K562 (cell line): ENCODE data around the gene HDAC10. TPM values are rescaled to one million over a fixed set of nuclear protein-coding genes. Genes with fewer than 3 reads are reported as not detected.

Experiments
- ATAC-seq: fragments of 200-7000 bp; cut with Tn5 transposase; 3 replicates; pipeline ENCODE4 v1.9.1; 2020; ENCODE audit warnings: moderate library complexity
- BruUV-seq: library from RNA; stranded (reverse); fragments of 400-500 nt; replicated peaks from 2 replicates; lab custom pipeline; 2021; lab: Mats Ljungman, UMichigan
- CTCF ChIA-PET: fragments of 300-600 bp; formaldehyde crosslinking; extraction: SDS; loops from one replicate; lab custom pipeline; 2021; ENCODE audit warnings: low intra/inter-chr PET ratio; lab: Yijun Ruan, JAX
- POLR2A ChIA-PET: fragments of 300-600, 350-650 bp; sonication (Branson Sonifier 250); formaldehyde crosslinking; extraction: SDS; loops from one replicate; lab custom pipeline; 2021; ENCODE audit warnings: antibody characterized with exemption, inconsistent platforms; lab: Yijun Ruan, JAX
- DNase-seq, 4 experiments: peaks; one replicate each; pipeline versions ENCODE4 v3.0.0 to v3.0.0-alpha.2; 2011 to 2018; ENCODE audit warnings: low spot score in 3 of 4, mixed read lengths in 3 of 4; ENCODE audit errors: extremely low read depth in 1 of 4
- FAIRE-seq: peaks from 2 replicates; lab custom pipeline; 2011; peaks lifted over from hg19 to GRCh38; lab: Jason Lieb, UNC
- H2AFZ ChIP-seq: 2 replicates; pipeline ENCODE4 v1.6.0; 2011; ENCODE audit warnings: low read depth, low read length, control low read depth, inconsistent platforms
- H3K27ac ChIP-seq: fragments of 200-600 bp; 3 replicates; pipeline ENCODE4 v1.8.0; 2011; ENCODE audit warnings: low read depth, mild to moderate bottlenecking, control low read depth, inconsistent platforms, low read length, moderate library complexity, mixed read lengths; ENCODE audit errors: extremely low read depth
- H3K27me3 ChIP-seq, 2 experiments: fragments of 300-600 bp in 1 of 2; 2 replicates in 1 of 2; 3 replicates in 1 of 2; pipeline versions ENCODE4 v1.6.0 to v1.8.0; 2011; ENCODE audit warnings: inconsistent platforms in 2 of 2, low read length in 2 of 2, mild to moderate bottlenecking in 1 of 2, mixed read lengths in 1 of 2, moderate library complexity in 1 of 2; ENCODE audit not compliant: control insufficient read depth in 2 of 2, insufficient read depth in 2 of 2
- H3K36me3 ChIP-seq: fragments of 300-600 bp; 3 replicates; pipeline ENCODE4 v1.8.0; 2011; ENCODE audit warnings: mild to moderate bottlenecking, low read length, inconsistent platforms; ENCODE audit not compliant: control insufficient read depth, insufficient read depth
- H3K4me1 ChIP-seq, 2 experiments: fragments of 200-600 bp in 1 of 2; replicated peaks in 1 of 2; 2 replicates in 1 of 2; 3 replicates in 1 of 2; pipeline versions ENCODE4 v1.5.1 to v1.8.0; 2011; ENCODE audit warnings: inconsistent platforms in 2 of 2, low read length in 2 of 2, mild to moderate bottlenecking in 1 of 2, mixed read lengths in 1 of 2, moderate library complexity in 1 of 2; ENCODE audit not compliant: control insufficient read depth in 2 of 2, insufficient read depth in 2 of 2
- H3K4me2 ChIP-seq: 2 replicates; pipeline ENCODE4 v1.6.1; 2011; ENCODE audit warnings: low read length, control low read depth, inconsistent platforms, mixed read lengths; ENCODE audit not compliant: insufficient read depth
- H3K4me3 ChIP-seq: fragments of 200-600 bp; sonication (generic), shearing (Covaris generic); 2 replicates; pipeline ENCODE4 v1.5.1; 2016; ENCODE audit warnings: control low read depth, inconsistent platforms
- H3K79me2 ChIP-seq: fragments of 200-600 bp; 3 replicates; pipeline ENCODE4 v1.8.0; 2011; ENCODE audit warnings: low read length, inconsistent platforms; ENCODE audit not compliant: control insufficient read depth, insufficient read depth
- H3K9ac ChIP-seq, 2 experiments: 2 replicates each; pipeline versions ENCODE4 v1.6.0 to v1.6.1; 2011; ENCODE audit warnings: low read depth in 2 of 2, low read length in 2 of 2, control low read depth in 1 of 2, inconsistent platforms in 1 of 2, mild to moderate bottlenecking in 1 of 2, mixed read lengths in 1 of 2; ENCODE audit not compliant: insufficient read depth in 1 of 2
- H3K9me1 ChIP-seq: one replicate; pipeline ENCODE4 v1.6.0; 2011; ENCODE audit warnings: inconsistent platforms, mild to moderate bottlenecking, low read length, moderate library complexity; ENCODE audit not compliant: control insufficient read depth, insufficient read depth
- H3K9me3 ChIP-seq: replicated peaks from 2 replicates; pipeline ENCODE4 v1.5.1; 2011; ENCODE audit warnings: low read depth, low read length, inconsistent platforms; ENCODE audit not compliant: control insufficient read depth, insufficient read depth
- H4K20me1 ChIP-seq: replicated peaks from 2 replicates; pipeline ENCODE4 v1.6.1; 2011; ENCODE audit warnings: low read length, inconsistent platforms, mixed read lengths; ENCODE audit not compliant: control insufficient read depth, insufficient read depth
- JUND ChIP-seq, 2 experiments: IDR thresholded peaks; 2 replicates in 1 of 2; 3 replicates in 1 of 2; pipeline ENCODE4 v1.6.1; 2011; ENCODE audit warnings: borderline replicate concordance in 2 of 2, low read depth in 2 of 2, low read length in 2 of 2, improper control_type of control experiment in 1 of 2, missing biosample characterization in 1 of 2, missing genetic modification characterization in 1 of 2, missing genetic modification reagents in 1 of 2
- POLR2G ChIP-seq: fragments of 200-400 bp; formaldehyde crosslinking; IDR thresholded peaks from 2 replicates; pipeline ENCODE4 v1.6.1; 2017; ENCODE audit warnings: low read depth, mild to moderate bottlenecking, antibody characterized with exemption, low read length, moderate library complexity
- RBFOX2 ChIP-seq: fragments of 200-400 bp; formaldehyde crosslinking; IDR thresholded peaks from 2 replicates; pipeline ENCODE4 v1.6.1; 2017; ENCODE audit warnings: low read depth, mild to moderate bottlenecking, low read length, moderate library complexity
- RBM17 ChIP-seq: fragments of 200-400 bp; formaldehyde crosslinking; IDR thresholded peaks from 2 replicates; pipeline ENCODE4 v1.6.1; 2017; ENCODE audit warnings: low read depth, mild to moderate bottlenecking, low read length, borderline replicate concordance
- RBM22 ChIP-seq: fragments of 200-400 bp; formaldehyde crosslinking; IDR thresholded peaks from 2 replicates; pipeline ENCODE4 v1.6.1; 2018; ENCODE audit warnings: low read length, low read depth; ENCODE audit not compliant: poor library complexity, severe bottlenecking
- RCOR1 ChIP-seq, 2 experiments: IDR thresholded peaks; 2 replicates each; pipeline ENCODE4 v1.6.1; 2012; ENCODE audit warnings: low read depth in 2 of 2, low read length in 2 of 2, borderline replicate concordance in 1 of 2, improper control_type of control experiment in 1 of 2
- TAF15 ChIP-seq: fragments of 200-400 bp; formaldehyde crosslinking; IDR thresholded peaks from 2 replicates; pipeline ENCODE4 v1.6.1; 2017; ENCODE audit warnings: mild to moderate bottlenecking, low read depth, low read length, moderate library complexity
- TCF7L2 ChIP-seq: fragments of 150-350 bp; IDR thresholded peaks from 2 replicates; pipeline ENCODE4 v1.6.1; 2016; ENCODE audit warnings: low read depth, mild to moderate bottlenecking, low read length, moderate library complexity
- ZEB2 ChIP-seq: fragments of 450-650 bp; IDR thresholded peaks from 2 replicates; pipeline ENCODE4 v1.6.1; 2016
- WGBS: fragments of 100-300 bp; shearing (Covaris generic); methylation state at CpG from one replicate; pipeline ENCODE4 v1.1.6; 2016; ENCODE audit warnings: low coverage, mixed read lengths; ENCODE audit not compliant: insufficient coverage; ENCODE audit errors: missing lambda C conversion rate; 5-methylcytosine and 5-hydroxymethylcytosine counted together
- in situ Hi-C: fragments of 300-500 bp; cut with MboI; formaldehyde crosslinking; loops from 4 replicates; pipeline ENCODE4 v1.15.0; 2018; ENCODE audit warnings: inconsistent platforms, mixed read lengths
- intact Hi-C: fragments of 100-400 bp; cut with micrococcal nuclease; formaldehyde crosslinking; loops from 2 replicates; pipeline ENCODE4 v1.14.2; 2022
- polyA plus RNA-seq, 8 experiments: library from polyadenylated mRNA; depleted of rRNA in 4 of 8; stranded (reverse) in 5 of 8; unstranded in 3 of 8; fragments of >200 nt; fragmentation: Nextera tagmentation in 2 of 8; fragmentation: Illumina TruSeq in 1 of 8; extraction: Ambion mirVana in 2 of 8; extraction: Trizol in 1 of 8; gene quantifications; 2 replicates each; pipeline versions ENCODE4 v1.2.1 to v1.2.3, GENCODE V29; 2011 to 2014; ENCODE audit warnings: inconsistent platforms in 1 of 8, missing spikeins in 1 of 8
- total RNA-seq, 7 experiments: library from RNA; depleted of rRNA in 6 of 7; stranded (reverse); fragments of >200 nt in 6 of 7; fragmentation: Illumina TruSeq in 2 of 7; extraction: Trizol in 2 of 7; gene quantifications; 2 replicates each; pipeline versions ENCODE4 v1.2.1 to v1.2.3, GENCODE V29; 2011 to 2021; ENCODE audit warnings: low replicate concordance in 1 of 7
- TF ChIP-seq, protein P1 (sequence below): sonication (generic); formaldehyde crosslinking; IDR thresholded peaks from 2 replicates; pipeline ENCODE4 v1.8.1; 2023; ENCODE audit warnings: mild to moderate bottlenecking, missing genetic modification reagents

HDAC10 gene
- total and polyA plus RNA-seq, 9 of the 15 experiments (the other 6 are each of a cell fraction or from before 2014, with no cell fraction given): 0.10 to 44.2 (median 6.5) TPM

DNA sequence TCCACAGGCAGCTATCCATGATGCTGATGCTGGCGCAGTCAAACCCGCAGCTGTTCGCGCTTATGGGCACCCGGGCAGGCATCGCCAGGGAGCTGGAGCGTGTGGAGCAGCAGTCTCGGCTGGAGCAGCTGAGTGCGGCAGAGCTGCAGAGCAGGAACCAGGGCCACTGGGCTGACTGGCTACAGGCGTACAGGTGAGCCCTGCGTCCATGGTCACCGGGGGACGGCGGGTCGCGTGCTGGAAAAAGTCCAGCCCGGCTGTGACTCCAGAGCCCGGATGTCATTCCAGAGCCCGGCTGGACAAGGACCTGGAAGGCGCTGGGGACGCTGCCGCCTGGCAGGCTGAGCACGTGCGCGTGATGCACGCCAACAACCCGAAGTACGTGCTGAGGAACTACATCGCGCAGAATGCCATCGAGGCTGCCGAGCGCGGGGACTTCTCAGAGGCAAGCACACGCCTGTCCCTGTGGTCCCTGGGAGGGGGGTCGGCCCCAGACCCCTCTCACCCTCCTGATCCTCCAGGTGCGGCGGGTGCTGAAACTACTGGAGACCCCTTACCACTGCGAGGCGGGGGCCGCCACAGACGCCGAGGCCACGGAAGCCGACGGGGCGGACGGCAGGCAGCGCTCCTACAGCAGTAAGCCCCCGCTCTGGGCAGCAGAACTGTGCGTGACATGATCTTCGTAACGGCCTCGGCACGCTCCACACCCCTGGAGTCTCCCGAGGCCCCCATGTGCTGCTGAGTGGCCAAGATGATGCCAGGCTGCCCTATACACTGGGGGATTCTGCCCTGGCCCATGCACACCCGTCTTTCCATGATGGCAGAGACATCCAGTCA is 34.2 kb downstream of the HDAC10 start:
- H3K27me3 ChIP-seq: no peaks in the 10 kb centered on the region
- POLR2A ChIA-PET: interaction anchor here (0.6 to 1.1 kb wide), 2 partner anchors 10 to 56 kb away, joined by 3 to 4 read pairs; no protein-coding TSS in a partner anchor
- DNase-seq (no peak), ATAC-seq (no peak)
- no peaks in the 10 kb centered on the region for H4K20me1 ChIP-seq
- no peaks in the 10 kb centered on the region for H3K9me1 ChIP-seq
- H2AFZ ChIP-seq: no peak overlapping the region
- no peak overlapping the region for H3K4me2 ChIP-seq
- peaks cover 13% of the 10 kb centered on the region; the same call in 2 of the 3 replicates for H3K79me2 ChIP-seq
- in situ Hi-C loops: no loop called here
- H3K4me3 ChIP-seq: no peak overlapping the region
- 98% methylated on average over 24 of the region's 57 CpGs for WGBS
- 0 out of 2 replicates have a peak, but pooled peaks cover 1% of the 10 kb centered on the region for H3K9me3 ChIP-seq
- H3K36me3 ChIP-seq: peaks cover 89% of the 10 kb centered on the region; the same call in 2 of the 3 replicates
- BruUV-seq: no TSS peak
- TF ChIP-seq TCF7L2 (no peak), ZEB2 (no peak), POLR2G (peak; percentile 56; the same call in 1 of the 2 replicates), RBFOX2 (peak; percentile 52), RBM22 (peak; percentile 46), RBM17 (no peak), TAF15 (no peak), JUND (IDR thresholded peaks at IDR 0.05; ENCODE audit: borderline replicate concordance, low read depth, low read length) (no peak), JUND (tag; IDR thresholded peaks at IDR 0.05; ENCODE audit: borderline replicate concordance, low read depth, low read length) (no peak), RCOR1 (IDR thresholded peaks at IDR 0.05; ENCODE audit: borderline replicate concordance in 1 of 2, low read depth in 2 of 2, low read length in 2 of 2) (no peak)
- TF ChIP-seq, protein P1, sequence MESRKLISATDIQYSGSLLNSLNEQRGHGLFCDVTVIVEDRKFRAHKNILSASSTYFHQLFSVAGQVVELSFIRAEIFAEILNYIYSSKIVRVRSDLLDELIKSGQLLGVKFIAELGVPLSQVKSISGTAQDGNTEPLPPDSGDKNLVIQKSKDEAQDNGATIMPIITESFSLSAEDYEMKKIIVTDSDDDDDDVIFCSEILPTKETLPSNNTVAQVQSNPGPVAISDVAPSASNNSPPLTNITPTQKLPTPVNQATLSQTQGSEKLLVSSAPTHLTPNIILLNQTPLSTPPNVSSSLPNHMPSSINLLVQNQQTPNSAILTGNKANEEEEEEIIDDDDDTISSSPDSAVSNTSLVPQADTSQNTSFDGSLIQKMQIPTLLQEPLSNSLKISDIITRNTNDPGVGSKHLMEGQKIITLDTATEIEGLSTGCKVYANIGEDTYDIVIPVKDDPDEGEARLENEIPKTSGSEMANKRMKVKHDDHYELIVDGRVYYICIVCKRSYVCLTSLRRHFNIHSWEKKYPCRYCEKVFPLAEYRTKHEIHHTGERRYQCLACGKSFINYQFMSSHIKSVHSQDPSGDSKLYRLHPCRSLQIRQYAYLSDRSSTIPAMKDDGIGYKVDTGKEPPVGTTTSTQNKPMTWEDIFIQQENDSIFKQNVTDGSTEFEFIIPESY (CRISPR knock-in tag): 0 out of 2 replicates have a peak, but pooled peaks have one; percentile 14
- TF ChIP-seq, all 486 proteins: peak for 4
- Histone ChIP-seq H3K4me1 (peaks cover 0 to 30% of the 10 kb centered on the region in 2 experiments; a peak in 3 of 5 replicates), H3K9ac (no peak overlapping the region; a peak in 1 of 4 replicates), H3K27ac (no peak overlapping the region)
- FAIRE-seq: no peak
- CTCF ChIA-PET: no interaction called here
- intact Hi-C loops: no loop called here
